SU-DHL-6 (cell line): Measurements from ENCODE around the gene EIF2B2.

Experiments
- CTCF ChIP-seq: fragments of 200-600 bp; sonication (generic); IDR thresholded peaks from one replicate; pipeline ENCODE4 v1.5.1; 2017; ENCODE audit warnings: antibody characterized with exemption, mild to moderate bottlenecking, low read length, moderate library complexity; ENCODE audit not compliant: insufficient read depth, poor library complexity, severe bottlenecking
- EZH2phosphoT487 ChIP-seq: fragments of 200-600 bp; sonication (generic), shearing (Covaris generic); conservative IDR thresholded peaks from 2 replicates; pipeline ENCODE4 v1.6.1; 2018; ENCODE audit warnings: mild to moderate bottlenecking, antibody characterized with exemption, low read length, moderate library complexity, mixed read lengths

DNA sequence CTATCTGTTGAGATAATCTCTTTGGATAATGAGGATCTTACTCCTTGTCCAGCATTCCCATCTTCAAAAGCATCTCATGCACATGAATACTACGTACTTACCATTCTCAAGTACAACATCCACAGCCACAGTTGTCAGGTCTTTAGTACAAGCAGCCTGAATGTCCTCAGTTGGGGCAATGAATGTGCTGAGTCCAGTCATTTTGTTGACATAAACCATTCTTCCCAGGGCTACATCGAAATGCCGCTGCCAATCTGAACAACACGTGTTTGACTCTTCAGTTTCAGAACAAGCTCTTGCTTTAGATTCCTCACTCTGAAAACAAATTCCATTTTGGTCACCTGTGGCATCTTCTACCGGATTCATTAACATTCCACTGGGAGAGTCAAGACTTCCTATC lies 43.6 kb downstream of the EIF2B2 start:
- TF ChIP-seq CTCF (no peak), EZH2phosphoT487 (no peak)
